T-helper 17 cell (primary cell): ENCODE measurements around the gene USP34. TPM values are rescaled to one million over a fixed set of nuclear protein-coding genes. Genes with fewer than 3 reads are reported as not detected.
A peak's percentile ranks its signal among the peaks of the same experiment; 100 is the strongest.

Experiments
- ATAC-seq: fragments of 150-1000 bp; cut with Tn5 transposase; 2 replicates; pipeline ENCODE4 v1.10.0; 2021; ENCODE audit warnings: mild to moderate bottlenecking, moderate library complexity
- DNase-seq, 3 donors: peaks; one replicate each; pipeline versions ENCODE4 v3.0.0 to v3.0.0-alpha.2; 2020 to 2021
- H3K9me3 ChIP-seq: one replicate; pipeline ENCODE4 v1.7.0; 2013; ENCODE audit warnings: low read length, mild to moderate bottlenecking; ENCODE audit not compliant: control insufficient read depth, poor library complexity, severe bottlenecking
- H3K27ac Mint-ChIP-seq: one replicate; pipeline ENCODE4 v1.8.0; 2022; ENCODE audit warnings: mild to moderate bottlenecking, moderate library complexity, mixed read lengths
- H3K27me3 Mint-ChIP-seq: one replicate; pipeline ENCODE4 v1.8.0; 2022; ENCODE audit warnings: mixed read lengths
- H3K36me3 Mint-ChIP-seq: one replicate; pipeline ENCODE4 v1.8.0; 2022; ENCODE audit warnings: low read depth, mixed read lengths
- H3K4me1 Mint-ChIP-seq: one replicate; pipeline ENCODE4 v1.8.0; 2022; ENCODE audit warnings: mild to moderate bottlenecking, mixed read lengths
- H3K4me3 Mint-ChIP-seq: one replicate; pipeline ENCODE4 v1.8.0; 2022; ENCODE audit warnings: mild to moderate bottlenecking, moderate library complexity, mixed read lengths
- total RNA-seq, 4 donors: library from RNA in 2 of 4; stranded (reverse) in 2 of 4; gene quantifications; one replicate each; pipeline ENCODE4 v1.2.3 and lab custom pipeline; 2022 to 2026

USP34 gene
- total RNA-seq, 2 donors from 2014 or later: 148 to 170 TPM

DNA sequence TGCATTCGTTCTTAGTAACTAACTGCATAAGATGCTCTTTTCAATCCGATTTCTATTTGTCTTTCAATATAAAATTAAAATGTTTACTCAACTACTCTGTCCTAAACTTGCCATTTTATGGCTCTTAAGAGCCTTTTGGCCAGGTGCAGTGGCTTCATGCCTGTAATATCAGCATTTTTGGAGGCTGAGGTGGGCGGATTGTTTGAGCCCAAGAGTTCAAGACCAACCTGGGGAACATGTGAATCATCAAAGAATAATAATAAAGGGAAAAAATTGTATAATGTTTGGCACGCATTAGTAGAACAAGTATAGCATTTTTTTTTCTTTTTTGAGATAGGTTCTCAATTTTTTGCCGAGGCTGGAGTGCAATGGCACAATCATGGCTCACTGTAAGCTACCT lies 216.4 kb downstream of the USP34 start:
- Mint-ChIP-seq H3K4me3 (no peak overlapping the region), H3K4me1 (peaks cover 10% of the 10 kb centered on the region), H3K36me3 (peaks cover 15% of the 10 kb centered on the region), H3K27ac (peak overlapping the region; percentile 79), H3K27me3 (no peaks in the 10 kb centered on the region)
- no peaks in the 10 kb centered on the region for H3K9me3 ChIP-seq
- ATAC-seq (no peak), DNase-seq (no peak)

DNA sequence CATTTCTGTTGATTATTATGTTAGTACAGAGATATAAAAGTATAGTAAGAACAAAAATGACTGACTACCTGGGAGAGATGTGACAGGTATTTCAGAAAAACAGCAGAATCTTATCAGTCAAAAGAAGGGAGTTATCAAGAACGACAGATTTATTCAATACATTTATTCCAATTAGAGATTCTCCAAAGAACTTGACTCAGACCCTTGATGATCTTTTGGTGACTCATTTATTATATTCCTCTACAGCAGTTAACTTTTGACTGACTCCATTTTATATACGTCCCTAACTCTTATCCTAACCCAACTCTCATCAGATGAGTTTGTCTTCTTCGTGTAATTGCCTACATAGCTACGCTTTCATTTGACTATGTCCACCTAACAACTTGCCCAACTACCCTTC lies 217.8 kb downstream of the USP34 start:
- Mint-ChIP-seq H3K27me3 (no peaks in the 10 kb centered on the region), H3K4me1 (peaks cover 5% of the 10 kb centered on the region), H3K27ac (peak overlapping the region; percentile 75), H3K4me3 (no peak overlapping the region), H3K36me3 (peaks cover 14% of the 10 kb centered on the region)
- ATAC-seq (no peak), DNase-seq (no peak)
- H3K9me3 ChIP-seq: no peaks in the 10 kb centered on the region

DNA sequence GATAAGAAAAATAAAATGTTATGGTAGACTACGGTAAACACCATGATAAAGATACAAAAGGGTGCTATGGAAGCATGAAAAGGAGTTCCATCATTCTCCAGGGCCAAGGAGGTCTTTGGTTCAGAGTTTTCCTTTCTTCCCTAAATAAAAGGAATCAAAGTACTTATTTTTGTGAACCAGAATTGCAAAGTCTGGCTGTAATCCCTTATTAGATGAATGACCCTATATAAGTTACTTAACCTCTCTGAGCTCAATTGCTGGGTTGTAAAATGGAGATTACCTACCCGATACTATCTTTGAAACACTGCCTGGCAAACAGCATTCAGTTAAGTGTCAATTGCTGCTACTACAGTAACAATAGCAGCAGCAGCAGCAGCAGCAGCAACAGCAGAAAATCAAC lies 218.9 kb downstream of the USP34 start:
- peak overlapping the region; percentile 75 for H3K27ac Mint-ChIP-seq
- peaks cover 15% of the 10 kb centered on the region for H3K36me3 Mint-ChIP-seq
- DNase-seq (no peak), ATAC-seq (no peak)
- no peak overlapping the region for H3K4me3 Mint-ChIP-seq
- H3K4me1 Mint-ChIP-seq: peaks cover 5% of the 10 kb centered on the region
- H3K27me3 Mint-ChIP-seq: no peaks in the 10 kb centered on the region
- H3K9me3 ChIP-seq: no peaks in the 10 kb centered on the region

DNA sequence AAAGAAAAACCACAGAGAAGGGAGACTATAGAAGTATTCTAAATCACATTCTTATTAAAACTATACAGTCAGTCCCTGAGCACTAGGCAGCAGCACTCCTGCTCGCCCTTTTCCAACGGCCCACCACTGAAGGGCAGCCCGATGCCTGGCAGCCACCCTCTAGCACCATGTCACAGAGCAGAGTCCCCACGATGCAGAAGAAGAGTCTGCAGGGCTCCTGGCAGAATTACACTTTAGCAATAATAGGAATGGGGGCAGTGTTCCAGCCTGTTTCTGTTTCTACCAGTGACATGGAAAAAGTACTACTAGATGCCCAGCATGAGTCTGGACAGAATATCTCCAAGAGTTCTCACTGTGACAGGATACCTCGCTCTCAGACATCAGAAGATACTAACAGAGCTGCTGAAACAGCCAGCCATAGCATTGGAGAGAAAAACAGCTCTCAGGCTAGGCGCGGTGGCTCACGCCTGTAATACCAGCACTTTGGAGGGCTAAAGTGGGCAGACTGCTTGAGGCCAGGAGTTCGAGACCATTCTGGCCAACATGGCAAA lies 221.3 kb downstream of the USP34 start:
- no peak for ATAC-seq
- Mint-ChIP-seq H3K27ac (no peak overlapping the region), H3K27me3 (no peaks in the 10 kb centered on the region), H3K36me3 (peaks cover 18% of the 10 kb centered on the region), H3K4me1 (peaks cover 3% of the 10 kb centered on the region), H3K4me3 (no peak overlapping the region)
- DNase-seq: no peak
- H3K9me3 ChIP-seq: no peaks in the 10 kb centered on the region

DNA sequence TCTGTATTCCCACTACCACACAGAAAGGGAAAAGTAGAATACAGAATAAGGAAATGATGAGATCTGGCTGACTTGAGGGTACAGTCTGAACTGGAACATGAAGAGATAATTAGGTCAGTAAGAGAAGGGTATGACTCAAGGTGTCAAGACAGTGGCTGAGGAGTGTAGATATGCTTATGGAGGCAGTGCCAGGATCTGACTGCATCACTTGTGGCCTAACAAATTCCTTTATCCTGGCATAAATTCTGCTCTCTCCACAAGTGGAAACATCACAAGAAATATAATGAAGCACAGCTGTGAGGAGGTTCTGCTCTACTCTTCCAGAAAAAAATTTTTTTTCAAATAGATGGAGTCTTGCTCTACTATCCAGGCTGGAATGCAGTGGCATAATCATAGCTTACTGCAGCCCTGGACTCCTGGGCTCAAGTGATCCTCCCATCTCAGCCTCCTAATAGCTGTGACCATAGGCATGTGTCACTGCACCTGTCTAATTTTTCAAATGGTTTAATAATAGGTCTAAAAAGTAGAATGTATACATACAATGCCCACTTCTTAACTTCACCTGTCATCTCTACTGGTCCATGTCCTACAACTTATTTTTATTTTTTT lies 223.6 kb downstream of the USP34 start:
- Mint-ChIP-seq H3K27ac (peak overlapping the region; percentile 47), H3K4me3 (no peak overlapping the region), H3K36me3 (peaks cover 15% of the 10 kb centered on the region), H3K27me3 (no peaks in the 10 kb centered on the region), H3K4me1 (peaks cover 3% of the 10 kb centered on the region)
- DNase-seq (no peak), ATAC-seq (no peak)
- no peaks in the 10 kb centered on the region for H3K9me3 ChIP-seq

DNA sequence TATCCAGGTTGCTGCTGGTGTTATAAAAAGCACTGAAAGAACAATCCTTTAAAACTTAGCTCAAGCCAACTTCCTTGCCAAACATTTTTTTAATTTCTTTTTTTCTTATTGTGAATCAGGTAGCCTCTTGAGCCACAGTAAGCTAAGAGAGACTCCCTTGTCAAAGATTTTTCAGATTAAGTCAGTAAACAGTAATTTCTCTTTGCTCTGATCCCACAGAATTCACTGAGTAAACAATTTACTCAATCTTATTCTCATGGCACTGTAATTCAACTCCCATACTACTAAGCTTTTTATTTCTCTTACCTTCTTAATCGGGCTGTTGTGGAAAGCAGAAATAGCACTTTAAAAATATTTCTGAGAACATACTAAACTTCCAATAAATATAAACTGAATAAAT lies 226.2 kb downstream of the USP34 start:
- Mint-ChIP-seq H3K27me3 (no peaks in the 10 kb centered on the region), H3K27ac (no peak overlapping the region), H3K36me3 (peaks cover 19% of the 10 kb centered on the region), H3K4me3 (no peak overlapping the region), H3K4me1 (peaks cover 6% of the 10 kb centered on the region)
- no peaks in the 10 kb centered on the region for H3K9me3 ChIP-seq
- no peak for ATAC-seq
- no peak for DNase-seq

DNA sequence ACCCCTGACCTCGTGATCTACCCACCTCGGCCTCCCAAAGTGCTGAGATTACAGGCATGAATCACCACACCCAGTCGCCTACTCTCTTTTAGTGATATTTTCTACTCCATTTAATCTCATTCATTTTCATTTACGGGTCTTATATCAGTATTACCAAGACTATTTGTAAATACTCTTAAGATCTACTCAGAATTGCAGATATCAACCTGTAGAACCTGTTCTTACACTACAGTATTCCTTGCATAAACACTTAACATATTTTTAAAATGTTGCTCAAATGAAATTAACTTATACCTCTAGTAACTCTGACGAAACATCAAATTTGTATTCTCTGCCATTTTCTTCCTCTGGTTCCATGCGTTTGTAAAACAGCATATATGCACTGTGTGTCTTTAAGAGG lies 229.6 kb downstream of the USP34 start:
- no peak for ATAC-seq
- no peak overlapping the region for H3K27ac Mint-ChIP-seq
- H3K4me1 Mint-ChIP-seq: peaks cover 17% of the 10 kb centered on the region
- no peaks in the 10 kb centered on the region for H3K27me3 Mint-ChIP-seq
- no peak for DNase-seq
- peaks cover 11% of the 10 kb centered on the region for H3K36me3 Mint-ChIP-seq
- no peak overlapping the region for H3K4me3 Mint-ChIP-seq
- H3K9me3 ChIP-seq: no peaks in the 10 kb centered on the region

DNA sequence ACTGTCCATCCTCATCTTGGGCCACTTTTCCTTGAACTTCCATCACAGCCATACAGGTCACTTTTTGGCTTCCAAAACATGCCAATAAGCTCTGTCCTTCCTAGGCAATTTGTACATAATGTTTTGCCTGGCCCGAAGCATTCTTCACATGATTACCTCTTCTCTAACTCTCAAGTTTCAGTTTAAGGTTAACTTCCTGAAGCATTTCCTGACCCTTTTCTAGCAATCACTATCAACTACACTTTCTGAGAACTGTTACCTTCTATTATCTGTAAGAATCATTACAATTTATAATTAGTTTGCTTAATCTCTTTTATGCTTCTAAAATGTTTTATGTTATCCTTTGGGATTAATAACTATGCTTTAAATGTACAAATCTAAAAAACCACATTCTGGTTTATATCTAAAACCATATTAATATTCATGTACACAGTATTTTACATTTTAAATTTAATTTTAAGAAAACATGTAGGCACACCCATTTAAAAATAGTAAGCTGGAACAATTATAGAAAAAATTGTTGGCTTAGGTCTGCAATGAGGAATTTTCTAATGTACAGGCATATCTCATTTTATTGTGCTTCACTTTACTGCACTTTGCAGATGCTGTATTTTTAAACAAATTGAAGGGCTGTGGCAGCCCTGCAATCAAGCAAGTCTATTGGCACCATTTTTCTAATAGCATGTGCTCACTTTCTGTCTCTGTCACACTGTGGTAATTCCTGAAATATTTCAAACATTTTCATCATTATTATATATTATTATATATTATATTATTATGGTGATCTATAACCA lies 232.5 kb downstream of the USP34 start:
- ATAC-seq (no peak), DNase-seq (no peak)
- peaks cover 20% of the 10 kb centered on the region for H3K4me1 Mint-ChIP-seq
- no peaks in the 10 kb centered on the region for H3K9me3 ChIP-seq
- H3K36me3 Mint-ChIP-seq: peaks cover 14% of the 10 kb centered on the region
- no peaks in the 10 kb centered on the region for H3K27me3 Mint-ChIP-seq
- peak overlapping the region; percentile 91 for H3K27ac Mint-ChIP-seq
- peak overlapping the region; percentile 72 for H3K4me3 Mint-ChIP-seq

DNA sequence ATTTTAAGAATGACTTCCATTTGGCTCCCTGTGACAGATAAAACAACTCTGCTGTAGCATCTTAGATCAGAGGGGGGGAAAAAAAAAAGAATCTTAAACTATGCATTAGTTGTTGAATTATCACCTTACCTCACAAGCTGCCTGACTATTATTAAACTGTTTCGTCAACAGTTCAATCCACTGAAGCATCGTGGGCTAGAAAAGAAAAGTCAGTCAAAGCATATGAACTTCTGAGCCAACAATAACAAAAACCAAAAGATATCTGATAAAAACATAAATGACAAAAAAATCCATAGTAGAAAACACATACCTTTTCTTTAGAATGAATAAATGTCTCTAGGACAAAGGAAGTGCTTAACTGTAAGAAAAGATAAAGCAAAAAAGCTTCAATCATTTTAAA lies 235.2 kb downstream of the USP34 start:
- Mint-ChIP-seq H3K27ac (no peak overlapping the region), H3K4me1 (peaks cover 14% of the 10 kb centered on the region), H3K27me3 (no peaks in the 10 kb centered on the region), H3K4me3 (no peak overlapping the region), H3K36me3 (peaks cover 7% of the 10 kb centered on the region)
- no peaks in the 10 kb centered on the region for H3K9me3 ChIP-seq
- no peak for ATAC-seq
- DNase-seq: no peak

DNA sequence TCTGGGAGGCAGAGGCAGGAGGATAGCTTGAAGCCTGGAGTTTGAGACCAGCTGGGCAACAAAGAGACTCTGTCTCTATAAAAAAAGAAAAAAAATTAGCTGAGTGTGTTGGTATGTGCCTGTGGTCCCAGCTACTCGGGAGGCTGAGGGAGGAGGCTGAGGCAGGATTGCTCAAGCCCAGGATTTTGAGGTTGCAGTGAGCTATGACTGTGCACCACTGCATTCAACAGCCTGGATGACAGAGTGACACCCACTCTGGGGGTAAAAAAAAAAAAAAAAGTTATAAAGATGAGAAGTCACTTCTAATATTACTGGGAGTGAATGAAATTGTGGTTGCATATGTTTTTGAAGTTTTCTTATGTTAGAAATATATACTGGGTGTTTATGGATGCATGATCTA lies 237.3 kb downstream of the USP34 start:
- peak overlapping the region; percentile 16 for H3K27ac Mint-ChIP-seq
- peaks cover 9% of the 10 kb centered on the region for H3K4me1 Mint-ChIP-seq
- H3K4me3 Mint-ChIP-seq: no peak overlapping the region
- no peaks in the 10 kb centered on the region for H3K27me3 Mint-ChIP-seq
- H3K36me3 Mint-ChIP-seq: peaks cover 9% of the 10 kb centered on the region
- DNase-seq (no peak), ATAC-seq (no peak)
- H3K9me3 ChIP-seq: no peaks in the 10 kb centered on the region

DNA sequence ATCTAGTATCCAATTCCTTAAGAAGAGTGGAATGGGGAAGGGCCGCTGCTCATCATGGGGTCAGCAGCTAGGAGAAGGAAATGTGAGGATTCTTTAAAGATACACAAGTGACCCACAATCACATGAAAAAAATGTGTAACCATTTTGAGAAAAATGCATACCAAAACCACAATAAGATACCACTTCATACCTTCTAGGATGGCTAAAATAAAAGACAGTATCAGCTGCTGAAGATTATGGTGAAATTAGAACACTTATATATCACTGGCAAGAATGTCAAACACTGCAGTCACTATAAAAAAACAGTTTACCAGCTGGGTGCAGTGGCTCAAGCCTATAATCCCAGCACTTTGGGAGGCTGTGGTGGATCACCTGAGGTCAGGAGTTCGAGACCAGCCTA lies 241.0 kb downstream of the USP34 start:
- H3K27me3 Mint-ChIP-seq: no peaks in the 10 kb centered on the region

DNA sequence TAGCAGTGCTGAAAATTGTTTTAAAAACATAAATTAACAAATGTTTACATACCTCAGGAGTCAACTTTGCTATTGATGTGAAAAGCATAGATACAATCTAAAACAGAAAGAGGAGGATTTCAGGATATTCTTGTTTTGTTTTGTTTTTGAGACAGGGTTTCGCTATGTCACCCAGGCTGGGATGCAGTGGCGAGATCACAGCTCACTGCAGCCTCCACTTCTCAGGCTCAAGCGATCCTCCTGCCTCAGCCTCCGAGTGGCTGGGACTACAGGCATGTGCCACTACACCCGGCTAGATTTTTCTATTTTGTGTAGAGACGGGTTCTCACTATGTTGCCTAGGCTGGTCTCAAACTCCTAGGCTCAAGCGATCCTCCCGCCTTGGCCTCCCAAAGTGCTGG lies 248.3 kb downstream of the USP34 start:
- H3K36me3 Mint-ChIP-seq: peaks cover 4% of the 10 kb centered on the region
- ATAC-seq: no peak

More for the DNA sequence above, 241.0 kb downstream of the USP34 start:
- H3K9me3 ChIP-seq: no peaks in the 10 kb centered on the region
- Mint-ChIP-seq H3K36me3 (peaks cover 7% of the 10 kb centered on the region), H3K4me1 (peaks cover 5% of the 10 kb centered on the region), H3K27ac (no peak overlapping the region), H3K4me3 (no peak overlapping the region)
- ATAC-seq (no peak), DNase-seq (no peak)

DNA sequence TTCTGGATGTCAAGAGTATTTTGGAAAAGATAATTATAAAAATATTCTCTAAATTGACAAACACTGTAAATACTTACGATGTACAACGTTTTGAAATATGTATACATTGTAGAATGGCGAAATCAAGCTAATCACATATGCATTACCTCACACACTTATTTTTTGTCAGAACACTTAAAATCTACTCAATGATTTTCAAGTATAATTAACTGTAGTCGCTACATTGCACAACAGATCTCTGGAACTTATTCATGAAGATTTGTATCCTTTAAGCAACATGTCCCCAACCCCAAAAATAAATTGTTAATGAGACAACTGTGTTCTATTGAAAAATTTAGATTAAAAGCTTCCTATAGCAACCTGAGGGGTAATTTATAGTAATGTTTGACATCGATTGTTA lies 249.1 kb downstream of the USP34 start:
- Mint-ChIP-seq H3K36me3 (peaks cover 4% of the 10 kb centered on the region), H3K4me1 (peaks cover 3% of the 10 kb centered on the region), H3K27me3 (no peaks in the 10 kb centered on the region), H3K4me3 (no peak overlapping the region), H3K27ac (no peak overlapping the region)
- DNase-seq: no peak
- no peaks in the 10 kb centered on the region for H3K9me3 ChIP-seq
- no peak for ATAC-seq

More for the DNA sequence above, 248.3 kb downstream of the USP34 start:
- H3K27me3 Mint-ChIP-seq: no peaks in the 10 kb centered on the region
- H3K27ac Mint-ChIP-seq: no peak overlapping the region
- peaks cover 3% of the 10 kb centered on the region for H3K4me1 Mint-ChIP-seq
- no peak overlapping the region for H3K4me3 Mint-ChIP-seq
- no peaks in the 10 kb centered on the region for H3K9me3 ChIP-seq
- no peak for DNase-seq
